HG02884 (cell line): ENCODE measurements around the gene TCP11.

Source experiments
- ATAC-seq: cut with Tn5 transposase; IDR thresholded peaks from one replicate; pipeline ENCODE4 v1.9.1; 2021; ENCODE audit warnings: mild to moderate bottlenecking, moderate library complexity; ENCODE audit not compliant: unreplicated experiment

TCP11 gene

DNA sequence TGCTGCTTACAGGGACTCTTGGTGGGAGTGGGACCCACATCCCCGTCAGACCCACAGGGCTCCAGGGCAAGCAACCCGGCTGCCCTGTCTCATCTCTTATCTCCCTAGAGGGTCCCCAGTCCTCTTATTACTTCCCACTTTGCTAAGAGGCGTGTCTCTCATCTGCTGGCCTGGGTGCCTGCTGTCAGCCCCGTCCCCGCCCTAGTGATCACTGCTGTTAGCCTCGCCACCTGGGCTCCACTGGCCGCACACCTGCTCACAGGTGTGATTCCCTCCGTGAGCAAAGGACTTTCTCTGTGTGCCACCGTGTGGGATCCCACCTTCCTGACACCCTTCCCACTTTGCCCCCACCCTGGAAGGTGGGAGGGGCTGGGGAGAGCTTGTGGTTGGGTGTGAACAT, 57.6 kb downstream of the TCP11 start:
- no peak for ATAC-seq

DNA sequence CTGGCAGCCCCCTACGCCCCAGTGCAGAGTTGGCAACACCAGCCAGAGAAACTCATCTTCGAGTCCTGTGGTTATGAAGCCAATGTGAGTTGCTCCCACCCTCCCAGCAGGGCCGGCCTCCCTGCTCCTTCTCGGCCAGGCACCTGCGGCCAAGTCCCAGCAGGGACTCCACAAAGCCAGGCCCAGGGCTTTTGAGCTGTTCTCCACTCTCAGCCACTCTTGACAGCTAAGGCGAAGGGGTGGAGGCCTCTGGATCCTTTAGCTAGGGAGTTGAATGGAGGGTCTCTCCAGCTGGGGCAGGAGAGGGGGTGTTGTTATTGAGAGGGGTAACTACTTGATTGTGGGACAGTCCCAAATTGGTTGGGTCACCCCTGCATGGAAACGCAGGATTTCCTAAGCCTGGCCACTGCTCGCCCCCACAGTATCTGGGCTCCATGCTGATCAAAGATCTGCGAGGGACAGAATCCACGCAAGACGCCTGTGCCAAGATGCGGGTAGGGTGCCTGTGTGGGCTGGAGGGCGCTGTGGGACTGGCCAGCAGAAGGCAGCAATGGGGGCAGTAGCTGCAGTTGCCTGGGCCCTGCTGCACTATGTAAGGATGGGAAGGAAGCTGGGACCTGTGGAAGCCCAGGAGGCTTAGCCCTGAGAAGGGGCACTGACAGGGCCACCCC, 58.3 kb downstream of the TCP11 start:
- ATAC-seq = no peak

DNA sequence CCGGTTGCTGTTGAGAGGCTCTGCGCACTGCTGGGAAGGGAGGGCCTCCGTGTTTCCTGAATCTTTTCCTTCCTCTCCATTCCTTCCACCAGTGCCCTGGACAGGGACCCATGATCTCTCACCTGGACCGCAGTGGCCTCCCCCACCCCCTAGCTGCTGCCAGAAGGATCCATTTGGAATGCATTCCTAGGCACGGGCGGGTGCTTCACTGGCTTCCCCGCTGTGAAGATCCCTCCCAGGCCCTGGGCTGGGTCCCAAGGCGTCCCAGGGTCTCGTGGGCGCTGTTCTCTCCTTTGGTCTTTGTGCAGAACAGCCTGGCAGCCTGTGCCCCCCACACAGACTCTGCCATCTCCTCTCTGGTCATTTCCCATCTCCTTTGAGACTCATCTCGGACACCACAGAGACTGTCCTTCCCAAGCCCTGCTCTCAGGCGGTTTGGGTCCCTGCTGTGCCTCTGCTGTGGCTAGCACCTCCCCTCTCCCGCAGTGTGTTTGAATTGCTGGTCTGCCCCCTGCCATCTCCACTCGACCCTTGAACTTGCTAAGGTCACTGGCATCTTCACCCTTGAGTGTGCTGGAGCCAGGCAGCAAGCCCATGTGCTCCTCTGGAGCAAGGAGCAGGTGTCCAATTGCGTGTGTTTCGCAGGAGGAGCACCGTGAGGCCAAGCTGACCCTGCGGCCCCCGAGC, 59.0 kb downstream of the TCP11 start:
- ATAC-seq = no peak

GRCh38 chr6:35081426-35081851, 59.7 kb downstream of the TCP11 start:
- no peak for ATAC-seq

GRCh38 chr6:35080821-35081425, 60.2 kb downstream of the TCP11 start:
- no peak for ATAC-seq

DNA sequence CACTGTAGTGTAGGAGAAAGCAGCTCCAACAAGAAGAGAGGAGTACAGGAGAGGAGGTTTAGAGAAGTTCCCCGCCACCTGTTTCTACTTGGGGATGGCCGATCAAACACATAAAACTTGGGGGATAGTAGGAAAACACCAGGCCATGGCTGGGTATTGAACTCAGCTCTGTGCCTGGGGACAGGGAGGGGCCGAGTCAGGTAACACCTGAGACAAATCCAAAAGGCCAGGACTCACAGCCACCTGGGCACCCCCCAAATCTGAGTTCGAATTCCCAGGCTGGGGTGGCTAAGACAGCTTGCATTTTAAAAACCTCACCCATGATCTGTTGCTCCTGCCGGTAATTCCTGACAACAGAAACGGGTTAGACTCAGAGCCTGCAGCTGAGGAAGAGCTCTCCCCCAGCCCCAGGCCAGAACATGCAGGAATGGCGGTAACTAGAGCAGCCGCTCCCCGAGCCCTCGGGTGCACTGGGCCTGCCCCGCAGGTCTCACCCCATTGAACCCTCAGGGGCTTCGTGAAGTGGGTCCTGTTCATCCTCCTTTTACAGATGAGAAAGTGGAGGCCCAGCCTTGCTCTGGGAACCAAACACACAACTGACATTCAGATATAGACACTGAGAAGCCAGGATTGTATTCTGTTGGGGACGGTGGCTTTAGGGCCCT, 61.0 kb downstream of the TCP11 start:
- no peak for ATAC-seq

DNA sequence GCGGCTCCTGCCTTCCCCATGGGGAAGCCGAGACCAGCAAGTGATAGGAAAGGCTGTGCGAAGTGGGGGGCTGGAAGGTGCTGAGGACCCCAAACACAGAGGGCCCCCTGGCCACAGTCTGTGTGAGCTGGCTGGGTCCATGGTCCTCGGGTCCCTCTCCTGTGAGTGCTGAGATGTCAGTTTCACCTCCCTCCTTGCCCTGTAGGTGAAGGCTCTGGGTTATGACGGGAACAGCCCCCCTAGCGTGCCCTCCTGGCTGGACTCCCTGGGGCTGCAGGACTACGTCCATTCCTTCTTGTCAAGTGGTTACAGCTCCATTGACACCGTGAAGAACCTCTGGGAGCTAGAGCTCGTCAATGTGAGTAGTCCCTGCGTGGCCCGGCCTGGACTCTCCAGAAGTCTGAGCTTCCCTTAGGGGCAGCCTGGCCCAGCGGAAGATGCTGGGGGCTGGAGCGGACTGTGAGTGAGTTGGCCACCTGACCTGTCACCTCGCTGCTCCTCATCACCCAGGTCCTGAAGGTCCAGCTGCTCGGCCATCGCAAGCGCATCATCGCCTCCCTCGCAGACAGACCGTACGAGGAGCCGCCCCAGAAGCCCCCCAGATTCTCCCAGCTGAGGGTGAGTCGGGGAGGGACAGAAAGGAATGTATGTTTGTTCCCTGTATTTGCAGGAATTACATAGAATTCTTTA, 61.7 kb downstream of the TCP11 start:
- no peak for ATAC-seq

- no peak for ATAC-seq
These were observed 62.2 kb downstream of the TCP11 start for GRCh38 chr6:35078896-35079295.

GRCh38 chr6:35078226-35078850, 62.8 kb downstream of the TCP11 start:
- no peak for ATAC-seq

- no peak for ATAC-seq
These were observed 63.4 kb downstream of the TCP11 start for GRCh38 chr6:35077713-35078105.

DNA sequence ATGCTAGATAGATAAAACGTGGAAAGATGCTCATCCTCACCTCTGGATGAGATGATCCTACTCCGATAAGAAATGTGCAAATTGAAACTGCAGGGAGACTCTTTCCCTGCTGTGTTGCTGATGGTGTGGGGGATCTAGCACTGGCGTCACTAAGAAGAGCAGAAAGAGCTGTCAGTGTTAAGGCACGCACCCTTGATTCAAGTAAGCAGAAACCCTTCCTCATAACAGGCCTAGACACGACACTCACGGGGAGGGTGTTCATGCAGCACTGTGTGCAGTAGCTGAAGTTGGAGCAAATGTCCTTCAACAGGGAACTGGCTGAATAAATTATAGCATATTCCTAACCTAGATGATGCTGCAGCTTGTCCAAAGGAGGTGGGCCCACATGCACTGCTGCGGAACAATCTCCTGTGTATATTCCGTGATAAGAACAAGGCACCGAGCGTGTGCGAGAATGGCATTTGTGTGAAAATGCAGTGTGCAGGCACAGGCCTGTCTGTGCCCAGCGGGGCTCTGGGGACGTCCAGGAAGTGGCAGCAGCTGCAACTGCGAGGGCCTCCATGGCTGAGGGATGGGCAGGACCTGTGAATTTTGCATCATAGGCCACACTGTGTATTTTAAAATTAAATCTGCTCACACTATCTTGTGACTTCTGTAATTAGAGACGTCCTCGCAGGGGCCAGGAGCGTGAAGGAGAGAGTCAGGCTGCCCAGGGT, 64.0 kb downstream of the TCP11 start:
- ATAC-seq = no peak

DNA sequence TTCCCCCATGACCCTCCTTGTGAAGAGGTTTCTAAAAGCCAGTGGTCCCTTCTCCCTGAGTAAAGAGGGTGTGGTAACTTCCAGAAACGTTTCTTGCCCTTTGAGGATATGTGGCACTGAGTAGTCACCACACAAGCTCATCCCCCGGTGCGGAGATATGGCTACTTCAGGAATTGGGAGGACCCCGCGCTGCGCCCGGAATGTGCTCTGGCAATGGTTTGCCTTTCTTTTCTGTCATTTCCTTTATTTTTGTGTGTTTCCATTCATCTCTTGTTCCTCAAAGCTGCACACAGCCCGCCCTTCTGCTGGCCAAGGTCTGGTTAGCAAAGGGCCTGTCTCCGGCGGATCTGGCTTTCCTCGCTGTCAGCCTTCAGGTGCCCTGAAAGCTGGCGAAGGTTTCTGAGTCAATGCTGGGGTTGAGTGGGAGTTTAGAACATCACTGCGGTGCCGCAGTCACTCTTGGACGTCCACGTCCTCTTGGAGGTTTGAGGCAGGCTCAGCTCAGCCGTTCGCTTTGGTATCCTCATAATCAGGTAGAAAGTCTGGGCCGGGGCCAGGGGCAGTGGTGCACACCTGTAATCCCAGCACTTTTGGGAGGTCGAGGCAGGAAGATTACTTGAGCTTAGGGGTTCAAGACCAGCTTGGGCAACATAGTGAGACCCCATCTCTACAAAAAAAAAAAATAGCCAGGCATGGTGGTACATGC, 67.2 kb downstream of the TCP11 start:
- ATAC-seq = no peak

- no peak for ATAC-seq
These were observed 67.9 kb downstream of the TCP11 start for GRCh38 chr6:35073211-35073610.

DNA sequence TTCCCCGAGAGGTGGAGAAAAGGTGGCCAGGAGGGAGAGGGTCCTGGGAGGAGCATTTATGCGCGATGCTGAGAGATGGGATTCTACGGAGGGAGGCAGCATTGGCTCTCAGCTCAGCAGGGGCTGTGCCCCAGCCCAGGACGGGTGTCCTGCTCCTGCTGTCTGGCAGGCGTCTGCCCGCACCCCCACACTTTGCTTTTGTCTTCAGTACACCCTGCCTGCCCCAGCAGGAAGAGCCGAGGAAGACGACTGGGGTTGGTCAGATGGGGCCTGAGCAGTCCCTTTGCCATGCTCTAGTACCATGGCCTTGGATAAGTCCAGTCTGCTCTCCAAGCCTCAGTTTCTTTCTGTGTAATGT, 68.5 kb downstream of the TCP11 start:
- ATAC-seq = no peak

DNA sequence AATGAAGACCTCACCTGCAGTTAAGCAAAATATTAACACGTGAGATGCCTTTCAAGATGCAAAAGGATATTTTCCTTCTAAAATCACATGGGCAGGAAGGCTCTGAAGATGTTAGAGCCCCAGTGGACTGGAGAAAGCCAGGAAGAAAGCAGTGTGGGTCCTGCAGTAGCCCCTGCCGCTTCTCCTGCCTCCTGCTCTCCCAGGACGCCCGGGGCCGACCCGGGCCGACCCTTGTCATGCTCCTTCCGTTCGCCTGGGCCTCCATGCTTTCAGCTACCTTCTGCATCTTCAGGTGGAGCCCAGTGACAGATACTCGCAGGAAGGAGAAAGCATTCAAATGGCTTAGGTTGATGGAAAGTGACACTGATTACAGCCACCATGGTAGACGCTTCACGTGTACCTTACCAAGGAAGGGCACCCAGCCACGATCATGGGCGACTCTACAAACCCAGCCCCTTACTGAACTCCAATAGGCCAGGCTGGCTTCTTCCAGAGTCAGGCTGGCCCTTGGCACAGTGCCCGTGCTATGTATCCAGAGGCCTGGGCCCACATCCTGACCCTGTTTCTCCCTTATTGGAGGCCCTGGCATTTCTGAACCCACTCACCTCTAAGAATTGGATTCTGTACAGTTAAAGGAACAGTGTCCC, 69.0 kb downstream of the TCP11 start:
- no peak for ATAC-seq

GRCh38 chr6:35071347-35071994, 69.7 kb downstream of the TCP11 start:
- no peak for ATAC-seq

DNA sequence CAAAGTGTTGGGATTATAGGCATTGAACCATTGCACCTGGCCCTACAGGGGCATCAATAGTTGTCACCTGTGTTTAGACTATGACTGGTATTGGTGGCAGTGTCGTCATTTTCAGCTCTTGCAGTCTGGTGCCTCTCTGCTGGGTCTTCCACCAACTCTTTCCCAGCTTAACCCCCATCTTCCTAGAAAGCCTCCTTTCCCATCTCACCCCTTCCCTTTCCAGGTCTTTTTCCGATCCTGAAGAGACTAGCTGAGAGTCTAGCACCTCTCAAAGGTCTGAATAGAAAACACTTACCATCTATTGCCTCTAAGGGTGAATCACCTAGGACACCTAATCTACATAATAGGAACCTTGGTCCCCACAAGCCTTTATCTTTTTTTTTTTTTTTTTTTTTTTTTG, 71.0 kb downstream of the TCP11 start:
- ATAC-seq = no peak

- ATAC-seq = no peak
These were observed 71.9 kb downstream of the TCP11 start for GRCh38 chr6:35069262-35069661.

DNA sequence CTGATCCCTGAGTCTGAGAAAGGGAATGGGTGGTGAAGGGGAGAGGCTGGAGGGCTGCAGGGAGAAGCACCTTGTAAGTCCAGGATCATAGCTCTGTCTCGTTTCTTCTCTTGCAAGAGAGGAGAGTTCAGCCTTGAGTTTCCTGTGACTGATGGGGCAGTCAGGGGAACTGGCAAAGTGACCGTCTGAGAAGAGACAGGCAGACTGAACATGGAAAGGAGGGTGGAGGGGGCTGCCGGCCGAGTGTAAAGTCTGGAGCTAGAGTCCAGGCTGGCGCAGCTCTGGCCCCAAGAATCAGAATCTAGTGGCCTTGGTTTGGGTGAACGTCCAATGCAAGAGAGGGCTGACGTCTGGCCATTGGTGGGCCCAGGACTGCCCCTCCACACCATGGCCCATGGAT, 72.5 kb downstream of the TCP11 start:
- ATAC-seq = no peak
